Measurements from ENCODE around the gene POU2AF1. TPM values are rescaled to one million over a fixed set of nuclear protein-coding genes. Genes with fewer than 3 reads are reported as not detected.

The POU2AF1 gene
- total and polyA plus RNA-seq, 2 of the 13 experiments (the other 11 are each of a cell fraction or from before 2014, with no cell fraction given): 1.9 to 3.6 TPM

GRCh38 chr11:111352231-111352746 lies 26.8 kb downstream of the POU2AF1 start (continued):
- TF ChIP-seq HNRNPUL1 (IDR thresholded peaks at IDR 0.05; ENCODE audit: low read depth, low read length): no peak
- TF ChIP-seq CEBPB (IDR thresholded peaks at IDR 0.05; ENCODE audit: borderline replicate concordance, low read depth, low read length): no peak
- TF ChIP-seq HNF1A (IDR thresholded peaks at IDR 0.05; ENCODE audit: low read depth): no peak
- TF ChIP-seq HNF1A (CRISPR knock-in tag; IDR thresholded peaks at IDR 0.05; ENCODE audit: borderline replicate concordance): no peak
- TF ChIP-seq NR2F2 (IDR thresholded peaks at IDR 0.05; ENCODE audit: borderline replicate concordance, low read depth): no peak
- no peak for TF ChIP-seq MTA3 (CRISPR knock-in tag; IDR thresholded peaks at IDR 0.05)
- TF ChIP-seq ZBTB10 (CRISPR knock-in tag; IDR thresholded peaks at IDR 0.05; ENCODE audit: borderline replicate concordance): no peak
- TF ChIP-seq ZMAT5 (CRISPR knock-in tag; IDR thresholded peaks at IDR 0.05; ENCODE audit: borderline replicate concordance, low read depth): no peak
- TF ChIP-seq SRSF9 (IDR thresholded peaks at IDR 0.05; ENCODE audit: borderline replicate concordance, insufficient read depth, low read depth, low read length, poor library complexity, severe bottlenecking): no peak
